GM12878 (cell line): ENCODE data around the gene SLC2A5.

ENCODE experiments used
- ATF2 ChIP-seq: IDR thresholded peaks from 2 replicates; pipeline ENCODE4 v1.6.1; 2012; ENCODE audit warnings: low read length, inconsistent platforms
- CTCF ChIP-seq, 3 experiments: IDR thresholded peaks in 2 of 3; conservative IDR thresholded peaks in 1 of 3; 2 replicates each; pipeline ENCODE4 v1.5.1; 2011; ENCODE audit warnings: low read depth in 3 of 3, low read length in 3 of 3, mild to moderate bottlenecking in 3 of 3, control low read depth in 2 of 3, moderate library complexity in 2 of 3, inconsistent platforms in 1 of 3, mixed read lengths in 1 of 3; ENCODE audit not compliant: control insufficient read depth in 2 of 3, insufficient read depth in 1 of 3; ENCODE audit errors: extremely low read depth in 1 of 3
- LARP7 ChIP-seq: fragments of 450-650 bp; IDR thresholded peaks from 2 replicates; pipeline ENCODE4 v1.6.1; 2017; ENCODE audit warnings: mild to moderate bottlenecking
- MXI1 ChIP-seq: fragments of 150-350 bp; IDR thresholded peaks from 2 replicates; pipeline ENCODE4 v1.6.1; 2011; ENCODE audit warnings: low read depth, mild to moderate bottlenecking, inconsistent platforms, low read length, improper control_type of control experiment
- NBN ChIP-seq: fragments of 450-650 bp; IDR thresholded peaks from 2 replicates; pipeline ENCODE4 v1.6.1; 2016
- NFYB ChIP-seq: IDR thresholded peaks from 2 replicates; pipeline ENCODE4 v1.6.1; 2011; ENCODE audit warnings: low read depth, mild to moderate bottlenecking, low read length, improper control_type of control experiment, moderate library complexity; ENCODE audit not compliant: insufficient read depth
- POLR2AphosphoS2 ChIP-seq: IDR thresholded peaks from 2 replicates; pipeline ENCODE4 v1.6.1; 2011; ENCODE audit warnings: low read depth, mild to moderate bottlenecking, low read length, improper control_type of control experiment, moderate library complexity
- POLR2AphosphoS5 ChIP-seq: IDR thresholded peaks from 2 replicates; pipeline ENCODE4 v1.6.1; 2011; ENCODE audit warnings: mild to moderate bottlenecking, low read length, inconsistent platforms
- SIN3A ChIP-seq: IDR thresholded peaks from 2 replicates; pipeline ENCODE4 v1.6.1; 2012; ENCODE audit warnings: low read depth, low read length, improper control_type of control experiment
- SKIL ChIP-seq: fragments of 450-650 bp; IDR thresholded peaks from 2 replicates; pipeline ENCODE4 v1.6.1; 2017; ENCODE audit warnings: mild to moderate bottlenecking, low read depth, inconsistent platforms; ENCODE audit not compliant: poor library complexity, severe bottlenecking
- SMC3 ChIP-seq: IDR thresholded peaks from 2 replicates; pipeline ENCODE4 v1.6.1; 2011; ENCODE audit warnings: low read length, improper control_type of control experiment, borderline replicate concordance
- USF1 ChIP-seq: IDR thresholded peaks from 2 replicates; pipeline ENCODE4 v1.6.1; 2011; ENCODE audit warnings: borderline replicate concordance, low read depth, mild to moderate bottlenecking, moderate library complexity, mixed read lengths, low read length; ENCODE audit not compliant: insufficient read depth; ENCODE audit errors: extremely low read length
- YY1 ChIP-seq: IDR thresholded peaks from 2 replicates; pipeline ENCODE4 v1.6.1; 2011; ENCODE audit warnings: low read depth, mild to moderate bottlenecking, low read length

GRCh38 chr1:9101510-9102146 is 32.2 kb upstream of the SLC2A5 start:
- TF ChIP-seq SIN3A (no peak), POLR2AphosphoS2 (no peak), MXI1 (no peak), LARP7 (no peak), SMC3 (peak; percentile 88), YY1 (peak; percentile 87), CTCF (IDR thresholded peaks at IDR 0.05 in 2 of 3, conservative IDR thresholded peaks at IDR 0.05 in 1 of 3; ENCODE audit: control insufficient read depth in 2 of 3, extremely low read depth in 1 of 3, insufficient read depth in 1 of 3, low read depth in 3 of 3, low read length in 3 of 3) (peak; percentile 78 to 90 (median 83)), POLR2AphosphoS5 (no peak), NBN (no peak), USF1 (no peak), ATF2 (no peak), NFYB (no peak), SKIL (no peak)
